Erythroblast (primary cell): ENCODE results near the gene SYNJ2.

Experiments
- GATA1 ChIP-seq: IDR thresholded peaks from 2 replicates; pipeline ENCODE4 v1.6.1; 2011; ENCODE audit warnings: low read depth, mild to moderate bottlenecking, control low read depth, low read length, moderate library complexity
- POLR2A ChIP-seq: IDR thresholded peaks from 2 replicates; pipeline ENCODE4 v1.6.1; 2011; ENCODE audit warnings: mild to moderate bottlenecking, low read length

DNA sequence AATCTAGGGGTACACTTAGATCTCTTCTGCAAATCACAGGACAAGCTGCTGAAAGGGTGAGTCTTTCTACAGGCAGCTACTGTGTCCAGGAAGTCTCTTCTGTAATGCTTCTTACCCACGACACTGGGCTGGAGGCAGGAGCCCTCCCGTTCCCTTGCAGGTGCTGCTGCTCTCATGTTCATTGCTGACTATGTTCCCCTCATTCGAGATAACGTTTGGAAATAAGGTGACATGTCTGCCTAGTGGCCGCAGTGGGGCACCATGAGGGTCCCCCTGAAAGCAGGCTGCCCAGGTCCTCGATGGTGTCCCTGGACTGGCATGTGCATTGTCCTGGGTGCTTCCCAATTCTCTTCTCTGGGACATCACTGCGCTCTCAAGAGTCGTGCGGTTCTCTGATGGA, 74.7 kb downstream of the SYNJ2 start:
- no peak for TF ChIP-seq POLR2A
- no peak for TF ChIP-seq GATA1
